Mesendoderm (in vitro differentiated cells): ENCODE results near the gene NUDT3.

Experiments used
- DNase-seq: peaks from one replicate; pipeline ENCODE4 v3.0.0; 2013
- H2AK5ac ChIP-seq: 2 replicates; pipeline ENCODE4 v1.6.1; 2013; ENCODE audit warnings: low read length, inconsistent platforms
- H2BK120ac ChIP-seq: 2 replicates; pipeline ENCODE4 v1.6.1; 2013; ENCODE audit warnings: low read depth, mild to moderate bottlenecking, low read length, moderate library complexity, mixed read lengths
- H2BK15ac ChIP-seq: replicated peaks from 2 replicates; pipeline ENCODE4 v1.6.1; 2013; ENCODE audit warnings: low read depth, mild to moderate bottlenecking, moderate library complexity
- H2BK5ac ChIP-seq: 2 replicates; pipeline ENCODE4 v1.6.1; 2013; ENCODE audit warnings: low read length, inconsistent platforms
- H3K18ac ChIP-seq: 2 replicates; pipeline ENCODE4 v1.6.1; 2013; ENCODE audit warnings: mild to moderate bottlenecking, low read length, mixed read lengths
- H3K23ac ChIP-seq: one replicate; pipeline ENCODE4 v1.6.1; 2013; ENCODE audit warnings: low read length
- H3K27ac ChIP-seq: 2 replicates; pipeline ENCODE4 v1.5.1; 2013; ENCODE audit warnings: low read depth, mild to moderate bottlenecking, inconsistent platforms, low read length, moderate library complexity
- H3K27me3 ChIP-seq: 2 replicates; pipeline ENCODE4 v1.6.1; 2013; ENCODE audit warnings: low read length, control low read depth, mild to moderate bottlenecking, inconsistent platforms; ENCODE audit not compliant: insufficient read depth, poor library complexity
- H3K36me3 ChIP-seq: 2 replicates; pipeline ENCODE4 v1.6.1; 2013; ENCODE audit warnings: low read length, inconsistent platforms; ENCODE audit not compliant: control insufficient read depth, insufficient read depth
- H3K4ac ChIP-seq: one replicate; pipeline ENCODE4 v1.6.1; 2013; ENCODE audit warnings: low read depth, mild to moderate bottlenecking, low read length, moderate library complexity
- H3K4me1 ChIP-seq: 2 replicates; pipeline ENCODE4 v1.6.1; 2013; ENCODE audit warnings: low read depth, low read length, inconsistent platforms; ENCODE audit not compliant: control insufficient read depth
- H3K4me2 ChIP-seq: 2 replicates; pipeline ENCODE4 v1.6.1; 2013; ENCODE audit warnings: low read length
- H3K4me3 ChIP-seq: 2 replicates; pipeline ENCODE4 v1.5.1; 2013; ENCODE audit warnings: mild to moderate bottlenecking, low read length
- H3K56ac ChIP-seq: one replicate; pipeline ENCODE4 v1.6.1; 2013; ENCODE audit warnings: low read length
- H3K79me1 ChIP-seq: 2 replicates; pipeline ENCODE4 v1.6.1; 2013; ENCODE audit warnings: low read length, inconsistent platforms
- H3K79me2 ChIP-seq: 2 replicates; pipeline ENCODE4 v1.6.1; 2013; ENCODE audit warnings: mild to moderate bottlenecking, low read length; ENCODE audit not compliant: control insufficient read depth, insufficient read depth
- H3K9ac ChIP-seq: 2 replicates; pipeline ENCODE4 v1.6.1; 2013; ENCODE audit warnings: low read length, inconsistent platforms
- H4K5ac ChIP-seq: one replicate; pipeline ENCODE4 v1.6.1; 2013; ENCODE audit warnings: low read length
- H4K8ac ChIP-seq: one replicate; pipeline ENCODE4 v1.6.1; 2013; ENCODE audit warnings: low read depth, mild to moderate bottlenecking, control low read depth, low read length, moderate library complexity
- WGBS: extraction: QIAGEN DNeasy Blood & Tissue Kit; methylation state at CpG from one replicate; pipeline ENCODE4 v1.1.7; 2013; ENCODE audit warnings: low lambda C conversion rate, missing lambda C conversion rate; ENCODE audit not compliant: insufficient coverage; ENCODE audit errors: extremely low coverage; 5-methylcytosine and 5-hydroxymethylcytosine counted together

NUDT3 gene

DNA sequence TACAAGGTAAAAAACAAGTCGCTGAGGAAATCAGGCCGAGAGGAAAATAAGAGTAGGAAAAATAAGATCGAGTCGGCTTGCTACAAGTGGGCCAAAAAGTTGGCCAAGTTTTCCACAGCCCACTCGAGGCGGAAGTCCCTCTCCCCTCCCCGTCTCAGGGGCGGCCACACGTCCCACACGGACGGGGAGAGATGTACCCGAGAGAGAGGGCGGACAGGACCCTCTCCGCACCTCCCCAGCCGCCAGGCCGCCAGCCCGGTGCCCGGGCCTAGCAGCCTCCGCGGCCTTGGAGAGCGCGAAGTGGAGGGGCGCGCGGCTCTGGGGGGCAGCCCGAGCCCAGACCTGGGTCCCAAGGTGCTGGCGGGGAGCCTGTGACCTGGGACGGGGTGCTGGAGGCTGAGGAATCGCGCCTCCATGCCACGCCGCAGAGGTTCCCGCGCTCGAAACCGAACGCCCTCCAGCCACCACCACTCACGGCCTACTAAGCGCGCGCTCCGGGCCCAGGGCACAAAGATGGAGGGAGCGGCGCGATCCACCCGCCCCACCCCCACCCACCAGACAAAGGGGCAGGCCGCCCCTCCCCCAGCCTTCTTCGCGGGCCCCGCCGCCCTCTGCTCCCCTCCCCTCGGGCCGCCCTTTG, 157.7 kb downstream of the NUDT3 start:
- Histone ChIP-seq H3K18ac (peak overlapping the region; percentile 81), H3K9ac (peak overlapping the region; percentile 95), H3K56ac (peak overlapping the region; percentile 84), H2BK15ac (peak overlapping the region; percentile 2), H2AK5ac (peak overlapping the region; percentile 90), H3K27me3 (no peaks in the 10 kb centered on the region), H2BK120ac (peak overlapping the region; percentile 28), H3K4ac (peak overlapping the region; percentile 92), H3K4me3 (no peak overlapping the region), H3K27ac (peak overlapping the region; percentile 85), H3K23ac (no peak overlapping the region), H3K4me1 (peaks cover 12% of the 10 kb centered on the region), H3K4me2 (peak overlapping the region; percentile 1), H2BK5ac (peak overlapping the region; percentile 92), H4K8ac (peak overlapping the region; percentile 6), H3K36me3 (no peaks in the 10 kb centered on the region), H3K79me2 (peaks cover 27% of the 10 kb centered on the region), H3K79me1 (no peaks in the 10 kb centered on the region), H4K5ac (peak overlapping the region; percentile 72)
- no peak for DNase-seq
- WGBS: no CpG with 5 or more reads among the region's 53 CpGs

DNA sequence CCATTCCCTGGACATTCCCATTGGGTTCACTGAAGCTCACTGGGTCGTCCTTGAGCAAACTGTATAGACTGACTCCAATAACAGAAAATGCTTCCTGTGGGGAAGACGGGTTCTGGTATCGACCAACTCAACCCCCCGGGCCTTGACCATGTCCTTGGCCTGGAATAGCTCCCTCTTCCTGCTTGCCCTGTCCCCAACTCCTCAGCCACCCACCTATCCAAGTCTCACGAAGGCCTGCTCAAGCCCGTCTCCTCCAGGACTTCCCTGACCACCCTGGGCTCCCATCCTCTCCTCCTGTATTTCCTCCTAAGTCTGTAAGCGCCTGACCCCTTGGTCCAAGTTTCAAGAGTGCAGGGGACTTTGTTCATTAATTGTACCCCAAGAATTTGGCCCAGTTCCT, 158.6 kb downstream of the NUDT3 start:
- no peak overlapping the region for H4K8ac ChIP-seq
- peak overlapping the region; percentile 81 for H3K18ac ChIP-seq
- peaks cover 18% of the 10 kb centered on the region for H3K79me2 ChIP-seq
- H2BK120ac ChIP-seq: peak overlapping the region; percentile 31
- peak overlapping the region; percentile 95 for H3K9ac ChIP-seq
- H3K23ac ChIP-seq: no peak overlapping the region
- peak overlapping the region; percentile 84 for H3K56ac ChIP-seq
- no peak overlapping the region for H3K27ac ChIP-seq
- no peaks in the 10 kb centered on the region for H3K27me3 ChIP-seq
- H2BK15ac ChIP-seq: no peak overlapping the region
- no peak overlapping the region for H2BK5ac ChIP-seq
- H4K5ac ChIP-seq: peak overlapping the region; percentile 72
- H3K4me1 ChIP-seq: peaks cover 8% of the 10 kb centered on the region
- H3K4ac ChIP-seq: peak overlapping the region; percentile 84
- no peak overlapping the region for H3K4me3 ChIP-seq
- H3K4me2 ChIP-seq: no peak overlapping the region
- H2AK5ac ChIP-seq: peak overlapping the region; percentile 41
- no CpG with 5 or more reads among the region's 7 CpGs for WGBS
- no peaks in the 10 kb centered on the region for H3K79me1 ChIP-seq
- DNase-seq: no peak
- H3K36me3 ChIP-seq: no peaks in the 10 kb centered on the region

DNA sequence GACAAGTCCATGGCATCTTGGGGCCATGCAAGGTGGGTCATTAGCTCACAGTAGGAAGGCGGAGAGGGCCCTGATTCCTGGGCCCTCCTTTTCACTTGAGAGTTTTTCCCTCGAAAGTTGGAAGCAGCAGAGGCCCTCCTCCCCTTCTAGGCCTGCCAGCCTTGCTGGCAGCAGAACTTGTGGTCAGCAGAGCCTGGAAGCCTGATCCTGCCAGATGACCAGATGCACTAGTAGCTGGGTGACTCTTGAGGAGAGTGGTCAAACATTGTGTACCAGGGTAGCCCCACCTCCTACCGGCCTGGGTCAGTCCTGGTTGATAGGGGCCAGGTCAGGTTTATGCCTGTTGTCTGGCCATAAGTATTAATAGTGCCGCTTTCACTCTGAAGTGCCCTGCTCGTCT, 159.6 kb downstream of the NUDT3 start:
- Histone ChIP-seq H3K36me3 (no peaks in the 10 kb centered on the region), H2BK15ac (no peak overlapping the region), H3K79me2 (peaks cover 9% of the 10 kb centered on the region), H3K56ac (peak overlapping the region; percentile 22), H3K4me1 (peaks cover 8% of the 10 kb centered on the region), H4K5ac (no peak overlapping the region), H3K4me2 (no peak overlapping the region), H3K4ac (peak overlapping the region; percentile 17), H4K8ac (no peak overlapping the region), H3K27ac (no peak overlapping the region), H3K23ac (no peak overlapping the region), H2BK5ac (no peak overlapping the region), H3K27me3 (no peaks in the 10 kb centered on the region), H3K4me3 (no peak overlapping the region), H3K18ac (no peak overlapping the region), H3K9ac (no peak overlapping the region), H3K79me1 (no peaks in the 10 kb centered on the region), H2BK120ac (no peak overlapping the region), H2AK5ac (no peak overlapping the region)
- no peak for DNase-seq
- no CpG with 5 or more reads among the region's 5 CpGs for WGBS

DNA sequence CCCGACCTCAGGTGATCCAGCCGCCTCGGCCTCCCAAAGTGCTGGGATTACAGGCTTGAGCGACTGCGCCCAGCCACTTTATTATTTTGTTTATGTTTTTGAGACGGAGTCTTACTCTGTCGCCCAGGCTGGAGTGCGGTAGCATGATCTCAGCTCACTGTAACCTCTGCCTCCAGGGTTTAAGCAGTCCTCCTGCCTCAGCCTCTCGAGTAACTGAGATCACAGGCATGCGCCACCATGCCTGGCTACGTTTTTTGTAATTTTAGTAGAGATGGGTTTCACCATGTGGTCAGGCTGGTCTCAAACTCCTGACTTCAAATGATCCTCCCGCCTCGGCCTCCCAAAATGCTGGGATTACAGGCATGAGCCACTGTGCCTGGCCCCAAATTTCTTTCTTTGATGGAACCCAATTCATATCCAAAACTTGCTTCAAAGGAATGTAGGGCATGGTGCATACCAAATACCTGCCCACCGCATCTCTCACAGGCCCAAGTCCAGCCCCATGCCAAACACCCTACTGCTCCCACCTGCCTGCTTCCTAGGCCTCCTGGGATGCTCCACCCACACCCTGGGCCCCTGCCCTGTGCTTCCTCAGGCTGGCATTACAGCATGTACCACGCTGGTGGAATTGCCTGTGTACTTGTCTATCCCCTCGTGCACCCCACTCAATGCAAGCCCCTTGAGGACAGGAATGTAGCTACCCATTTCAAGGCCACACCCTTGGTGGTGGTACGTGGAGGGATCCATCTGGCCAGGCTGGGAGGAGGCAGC, 160.7 kb downstream of the NUDT3 start:
- H2AK5ac ChIP-seq: peak overlapping the region; percentile 54
- H3K18ac ChIP-seq: no peak overlapping the region
- H2BK5ac ChIP-seq: no peak overlapping the region
- WGBS: no CpG with 5 or more reads among the region's 17 CpGs
- H4K8ac ChIP-seq: no peak overlapping the region
- H3K27me3 ChIP-seq: no peaks in the 10 kb centered on the region
- H3K4me1 ChIP-seq: peaks cover 14% of the 10 kb centered on the region
- H2BK120ac ChIP-seq: no peak overlapping the region
- no peak overlapping the region for H3K56ac ChIP-seq
- no peak overlapping the region for H3K9ac ChIP-seq
- no peak overlapping the region for H2BK15ac ChIP-seq
- H3K27ac ChIP-seq: no peak overlapping the region
- no peak overlapping the region for H3K4ac ChIP-seq
- no peak overlapping the region for H3K23ac ChIP-seq
- no peak overlapping the region for H4K5ac ChIP-seq
- H3K4me2 ChIP-seq: no peak overlapping the region
- H3K79me2 ChIP-seq: no peaks in the 10 kb centered on the region
- H3K79me1 ChIP-seq: no peaks in the 10 kb centered on the region
- DNase-seq: no peak
- H3K4me3 ChIP-seq: no peak overlapping the region
- no peaks in the 10 kb centered on the region for H3K36me3 ChIP-seq

DNA sequence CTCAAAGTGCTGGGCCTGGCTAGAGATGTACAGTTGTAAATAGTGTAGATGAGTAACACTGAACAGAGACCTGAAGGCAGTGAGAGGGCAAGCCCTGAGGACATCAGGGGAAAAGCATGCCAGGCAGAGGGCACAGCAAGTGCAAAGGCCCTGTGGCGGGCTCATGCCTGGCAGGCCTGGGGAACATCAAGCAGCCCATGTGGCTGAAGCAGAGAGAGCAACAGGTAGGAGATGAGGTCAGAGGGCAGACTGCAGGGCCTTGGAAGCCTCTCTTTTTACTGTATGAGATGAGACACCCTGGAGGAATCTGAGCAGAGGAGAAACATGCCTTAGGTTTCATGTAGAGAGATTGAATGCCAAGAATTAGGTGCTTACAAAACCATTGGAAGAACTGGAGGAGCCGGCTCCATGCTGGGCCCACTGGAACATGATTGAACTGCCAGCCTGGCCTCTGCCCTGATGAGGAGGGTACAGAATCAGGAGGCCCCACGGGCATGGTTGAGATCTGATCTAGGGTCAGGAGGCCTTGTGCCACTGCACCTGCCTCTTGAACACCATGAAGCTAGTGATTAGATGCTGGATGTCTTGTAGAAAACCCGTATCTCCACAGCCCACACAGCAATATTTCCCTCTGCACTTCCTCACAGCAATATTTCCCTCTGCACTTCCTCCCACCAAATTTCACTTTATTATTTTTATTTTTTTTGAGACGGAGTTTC, 161.7 kb downstream of the NUDT3 start:
- Histone ChIP-seq H3K36me3 (no peaks in the 10 kb centered on the region), H3K4me1 (peaks cover 20% of the 10 kb centered on the region), H3K9ac (no peak overlapping the region), H3K4ac (no peak overlapping the region), H3K56ac (no peak overlapping the region), H2BK120ac (no peak overlapping the region), H3K18ac (no peak overlapping the region), H3K4me3 (no peak overlapping the region), H3K27me3 (no peaks in the 10 kb centered on the region), H2BK15ac (no peak overlapping the region), H3K79me1 (no peaks in the 10 kb centered on the region), H3K4me2 (no peak overlapping the region), H2AK5ac (no peak overlapping the region), H3K27ac (no peak overlapping the region), H3K79me2 (no peaks in the 10 kb centered on the region), H4K5ac (no peak overlapping the region), H4K8ac (no peak overlapping the region), H2BK5ac (no peak overlapping the region), H3K23ac (no peak overlapping the region)
- WGBS: no CpG with 5 or more reads among the region's 5 CpGs
- DNase-seq: peak; percentile 52
